Progenitor cell of endocrine pancreas (in vitro differentiated cells): ENCODE data around the gene CYB5D1. TPM values are rescaled to one million over a fixed set of nuclear protein-coding genes. Genes with fewer than 3 reads are reported as not detected.

Source experiments
- DNase-seq: peaks from one replicate; pipeline ENCODE4 v3.0.0; 2021; ENCODE audit warnings: low spot score; ENCODE audit not compliant: unreplicated experiment
- H3K27ac Mint-ChIP-seq: 2 replicates; pipeline ENCODE4 v1.8.0; 2021; ENCODE audit warnings: mild to moderate bottlenecking, moderate library complexity, mixed read lengths
- H3K27me3 Mint-ChIP-seq: 2 replicates; pipeline ENCODE4 v1.8.0; 2021; ENCODE audit warnings: mixed read lengths
- H3K36me3 Mint-ChIP-seq: 2 replicates; pipeline ENCODE4 v1.8.0; 2022; ENCODE audit warnings: mixed read lengths; ENCODE audit not compliant: insufficient read depth
- H3K4me1 Mint-ChIP-seq: 2 replicates; pipeline ENCODE4 v1.8.0; 2021; ENCODE audit warnings: low read depth, mixed read lengths
- H3K4me3 Mint-ChIP-seq: 2 replicates; pipeline ENCODE4 v1.8.0; 2021; ENCODE audit warnings: low read depth, mild to moderate bottlenecking, moderate library complexity, mixed read lengths
- H3K9me3 Mint-ChIP-seq: 2 replicates; pipeline ENCODE4 v1.8.0; 2021; ENCODE audit warnings: low read depth, mixed read lengths
- total RNA-seq: library from RNA; stranded (reverse); gene quantifications from 2 replicates; pipeline ENCODE4 v1.2.1, GENCODE V29; 2021
- TF ChIP-seq, protein P1 (sequence below): fragments of 200-600 bp; sonication (generic); IDR thresholded peaks from one replicate; pipeline ENCODE4 v1.5.0; 2021; ENCODE audit warnings: antibody characterized with exemption, mild to moderate bottlenecking; ENCODE audit not compliant: unreplicated experiment

The CYB5D1 gene
- total RNA-seq, 1 donor from 2014 or later: 18.2 TPM

GRCh38 chr17:7822126-7822525 lies 35.7 kb upstream of the CYB5D1 start:
- H3K27ac Mint-ChIP-seq: no peak overlapping the region
- H3K4me3 Mint-ChIP-seq: no peak overlapping the region
- H3K9me3 Mint-ChIP-seq: no peaks in the 10 kb centered on the region
- no peak for DNase-seq
- TF ChIP-seq, protein P1, sequence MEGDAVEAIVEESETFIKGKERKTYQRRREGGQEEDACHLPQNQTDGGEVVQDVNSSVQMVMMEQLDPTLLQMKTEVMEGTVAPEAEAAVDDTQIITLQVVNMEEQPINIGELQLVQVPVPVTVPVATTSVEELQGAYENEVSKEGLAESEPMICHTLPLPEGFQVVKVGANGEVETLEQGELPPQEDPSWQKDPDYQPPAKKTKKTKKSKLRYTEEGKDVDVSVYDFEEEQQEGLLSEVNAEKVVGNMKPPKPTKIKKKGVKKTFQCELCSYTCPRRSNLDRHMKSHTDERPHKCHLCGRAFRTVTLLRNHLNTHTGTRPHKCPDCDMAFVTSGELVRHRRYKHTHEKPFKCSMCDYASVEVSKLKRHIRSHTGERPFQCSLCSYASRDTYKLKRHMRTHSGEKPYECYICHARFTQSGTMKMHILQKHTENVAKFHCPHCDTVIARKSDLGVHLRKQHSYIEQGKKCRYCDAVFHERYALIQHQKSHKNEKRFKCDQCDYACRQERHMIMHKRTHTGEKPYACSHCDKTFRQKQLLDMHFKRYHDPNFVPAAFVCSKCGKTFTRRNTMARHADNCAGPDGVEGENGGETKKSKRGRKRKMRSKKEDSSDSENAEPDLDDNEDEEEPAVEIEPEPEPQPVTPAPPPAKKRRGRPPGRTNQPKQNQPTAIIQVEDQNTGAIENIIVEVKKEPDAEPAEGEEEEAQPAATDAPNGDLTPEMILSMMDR: no peak
- H3K36me3 Mint-ChIP-seq: no peaks in the 10 kb centered on the region
- peaks cover 77% of the 10 kb centered on the region for H3K27me3 Mint-ChIP-seq
- H3K4me1 Mint-ChIP-seq: peaks cover 1% of the 10 kb centered on the region

GRCh38 chr17:7823581-7824001 lies 34.2 kb upstream of the CYB5D1 start:
- no peaks in the 10 kb centered on the region for H3K9me3 Mint-ChIP-seq

DNA sequence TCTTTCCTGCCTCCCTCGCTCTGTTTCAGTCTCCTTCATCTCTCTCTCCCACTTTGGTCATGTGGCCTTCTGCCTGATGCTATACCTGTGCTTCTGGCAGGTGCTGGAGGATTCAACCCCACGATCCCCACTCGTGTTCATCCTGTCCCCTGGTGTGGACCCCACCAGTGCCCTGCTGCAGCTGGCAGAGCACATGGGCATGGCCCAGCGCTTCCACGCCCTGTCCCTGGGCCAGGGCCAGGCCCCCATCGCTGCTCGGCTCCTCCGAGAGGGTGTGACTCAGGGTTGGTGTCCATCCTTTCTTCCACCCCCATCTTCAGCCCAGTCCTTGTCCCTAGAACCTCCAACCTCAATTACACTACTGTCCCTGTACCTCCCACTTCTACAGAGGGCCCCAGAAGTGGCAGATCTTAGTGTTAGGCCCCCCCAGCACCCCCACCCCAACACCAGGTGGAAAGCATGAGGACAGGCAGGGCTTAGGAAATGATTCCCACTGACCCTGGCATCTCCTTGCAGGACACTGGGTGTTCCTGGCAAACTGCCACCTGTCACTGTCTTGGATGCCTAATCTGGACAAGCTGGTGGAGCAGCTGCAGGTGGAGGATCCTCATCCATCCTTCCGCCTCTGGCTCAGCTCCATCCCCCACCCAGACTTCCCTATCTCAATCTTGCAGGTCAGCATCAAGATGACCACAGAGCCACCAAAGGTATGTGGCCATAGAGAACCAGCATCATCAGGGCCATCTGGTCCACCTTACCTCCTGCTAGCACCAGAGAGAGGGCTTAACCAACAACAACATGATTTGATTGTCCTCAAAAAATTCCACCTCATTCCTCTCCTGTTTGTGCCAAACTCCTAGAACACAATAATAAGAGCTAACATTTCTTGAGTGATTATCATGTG lies 33.5 kb upstream of the CYB5D1 start:
- DNase-seq: no peak
- TF ChIP-seq, protein P1: no peak
- Mint-ChIP-seq H3K9me3 (no peaks in the 10 kb centered on the region), H3K27ac (no peak overlapping the region), H3K36me3 (no peaks in the 10 kb centered on the region), H3K4me3 (no peak overlapping the region), H3K4me1 (no peaks in the 10 kb centered on the region), H3K27me3 (peaks cover 72% of the 10 kb centered on the region)

More at GRCh38 chr17:7823581-7824001, 34.2 kb upstream of the CYB5D1 start:
- Mint-ChIP-seq H3K27me3 (peaks cover 76% of the 10 kb centered on the region), H3K36me3 (no peaks in the 10 kb centered on the region), H3K4me1 (no peaks in the 10 kb centered on the region), H3K4me3 (no peak overlapping the region), H3K27ac (no peak overlapping the region)
- no peak for DNase-seq
- TF ChIP-seq, protein P1: no peak

GRCh38 chr17:7825206-7825990 lies 32.4 kb upstream of the CYB5D1 start:
- TF ChIP-seq, protein P1: no peak
- Mint-ChIP-seq H3K36me3 (no peaks in the 10 kb centered on the region), H3K27ac (no peak overlapping the region), H3K9me3 (no peaks in the 10 kb centered on the region), H3K4me3 (no peak overlapping the region), H3K27me3 (peaks cover 68% of the 10 kb centered on the region), H3K4me1 (no peaks in the 10 kb centered on the region)
- DNase-seq: no peak

DNA sequence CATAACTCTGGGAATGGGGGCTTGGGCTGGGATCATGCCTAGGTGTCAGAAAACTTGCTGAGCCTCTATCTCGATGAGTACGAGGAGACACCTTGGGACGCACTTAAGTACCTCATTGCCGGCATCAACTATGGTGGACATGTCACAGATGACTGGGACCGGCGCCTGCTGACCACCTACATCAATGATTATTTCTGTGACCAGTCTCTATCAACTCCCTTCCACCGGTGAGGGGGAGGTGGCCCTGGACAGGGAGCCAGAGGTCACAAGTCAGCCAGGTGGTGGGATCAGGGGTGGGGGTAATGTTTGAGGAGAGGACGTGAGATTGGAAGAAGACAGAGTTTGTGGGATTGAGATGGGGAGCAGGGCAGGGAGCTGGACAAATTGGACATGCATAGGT lies 27.2 kb upstream of the CYB5D1 start:
- TF ChIP-seq, protein P1: no peak
- no peak overlapping the region for H3K4me3 Mint-ChIP-seq
- H3K36me3 Mint-ChIP-seq: no peaks in the 10 kb centered on the region
- no peaks in the 10 kb centered on the region for H3K9me3 Mint-ChIP-seq
- peaks cover 50% of the 10 kb centered on the region for H3K27me3 Mint-ChIP-seq
- no peak for DNase-seq
- no peak overlapping the region for H3K27ac Mint-ChIP-seq
- H3K4me1 Mint-ChIP-seq: peaks cover 12% of the 10 kb centered on the region
